ENCODE measurements around the gene TBL1X. TPM values are rescaled to one million over a fixed set of nuclear protein-coding genes. Genes with fewer than 3 reads are reported as not detected.

TBL1X gene
- total RNA-seq, 1 donor from 2014 or later: 32.5 TPM

DNA sequence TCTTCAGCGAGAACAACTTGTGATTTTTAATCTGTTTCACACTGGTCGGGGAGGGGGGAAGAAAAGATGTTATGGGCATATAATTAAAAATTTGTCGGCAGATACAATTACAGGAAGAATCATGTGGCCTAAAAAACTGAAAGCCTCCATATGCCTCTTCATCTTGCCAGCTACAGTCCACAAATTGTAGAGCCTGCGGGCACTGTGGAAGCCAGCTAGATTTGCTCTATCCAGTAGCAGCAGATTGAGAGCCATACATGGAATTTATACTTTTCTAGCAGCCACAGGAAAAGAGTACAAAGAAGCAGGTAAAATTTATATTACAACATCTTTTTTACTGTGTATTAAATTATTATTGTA is 147.3 kb downstream of the TBL1X start:
- TF ChIP-seq, protein P1, sequence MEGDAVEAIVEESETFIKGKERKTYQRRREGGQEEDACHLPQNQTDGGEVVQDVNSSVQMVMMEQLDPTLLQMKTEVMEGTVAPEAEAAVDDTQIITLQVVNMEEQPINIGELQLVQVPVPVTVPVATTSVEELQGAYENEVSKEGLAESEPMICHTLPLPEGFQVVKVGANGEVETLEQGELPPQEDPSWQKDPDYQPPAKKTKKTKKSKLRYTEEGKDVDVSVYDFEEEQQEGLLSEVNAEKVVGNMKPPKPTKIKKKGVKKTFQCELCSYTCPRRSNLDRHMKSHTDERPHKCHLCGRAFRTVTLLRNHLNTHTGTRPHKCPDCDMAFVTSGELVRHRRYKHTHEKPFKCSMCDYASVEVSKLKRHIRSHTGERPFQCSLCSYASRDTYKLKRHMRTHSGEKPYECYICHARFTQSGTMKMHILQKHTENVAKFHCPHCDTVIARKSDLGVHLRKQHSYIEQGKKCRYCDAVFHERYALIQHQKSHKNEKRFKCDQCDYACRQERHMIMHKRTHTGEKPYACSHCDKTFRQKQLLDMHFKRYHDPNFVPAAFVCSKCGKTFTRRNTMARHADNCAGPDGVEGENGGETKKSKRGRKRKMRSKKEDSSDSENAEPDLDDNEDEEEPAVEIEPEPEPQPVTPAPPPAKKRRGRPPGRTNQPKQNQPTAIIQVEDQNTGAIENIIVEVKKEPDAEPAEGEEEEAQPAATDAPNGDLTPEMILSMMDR (conservative IDR thresholded peaks at IDR 0.05): no peak
- no peak for DNase-seq (ENCODE audit: low read depth, low spot score)
- Mint-ChIP-seq H3K27me3 (ENCODE audit: low read depth) (no peaks in the 10 kb centered on the region), H3K27ac (ENCODE audit: unreplicated experiment) (no peak overlapping the region), H3K4me1 (peaks cover 8% of the 10 kb centered on the region), H3K4me3 (no peak overlapping the region), H3K36me3 (ENCODE audit: low read depth) (no peaks in the 10 kb centered on the region), H3K9me3 (no peaks in the 10 kb centered on the region)

- no peak overlapping the region for H3K4me3 Mint-ChIP-seq
- H3K9me3 Mint-ChIP-seq: no peaks in the 10 kb centered on the region
- H3K27me3 Mint-ChIP-seq (ENCODE audit: low read depth): no peaks in the 10 kb centered on the region
- no peak overlapping the region for H3K27ac Mint-ChIP-seq (ENCODE audit: unreplicated experiment)
- peaks cover 4% of the 10 kb centered on the region for H3K36me3 Mint-ChIP-seq (ENCODE audit: low read depth)
- peaks cover 13% of the 10 kb centered on the region for H3K4me1 Mint-ChIP-seq
- TF ChIP-seq, protein P1 (conservative IDR thresholded peaks at IDR 0.05): no peak
- DNase-seq (ENCODE audit: low read depth, low spot score): no peak
Measured at GRCh38 chrX:9614016-9614415, 149.2 kb downstream of the TBL1X start.

DNA sequence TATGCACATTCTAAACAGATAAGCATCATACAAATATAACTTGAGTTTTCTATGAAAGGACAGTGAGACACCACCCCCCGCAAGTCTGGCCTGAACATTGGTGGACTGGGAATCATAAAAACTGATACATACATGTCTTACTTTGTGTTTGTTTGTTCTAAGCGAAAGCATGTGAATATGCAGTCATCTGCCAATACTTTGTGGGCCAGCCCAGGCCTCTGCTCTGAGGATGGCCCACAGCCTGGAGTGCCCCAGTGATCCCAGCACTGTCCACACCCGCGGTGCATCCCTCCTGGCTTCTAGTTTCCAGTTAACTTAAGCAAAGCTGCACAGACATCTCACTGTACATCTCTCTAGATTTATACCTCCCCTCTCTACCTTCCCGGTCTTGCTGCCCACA is 154.3 kb downstream of the TBL1X start:
- no peak overlapping the region for H3K27ac Mint-ChIP-seq (ENCODE audit: unreplicated experiment)
- H3K27me3 Mint-ChIP-seq (ENCODE audit: low read depth): no peaks in the 10 kb centered on the region
- H3K4me3 Mint-ChIP-seq: no peak overlapping the region
- H3K4me1 Mint-ChIP-seq: peaks cover 6% of the 10 kb centered on the region
- H3K9me3 Mint-ChIP-seq: no peaks in the 10 kb centered on the region
- peaks cover 9% of the 10 kb centered on the region for H3K36me3 Mint-ChIP-seq (ENCODE audit: low read depth)
- DNase-seq (ENCODE audit: low read depth, low spot score): no peak
- TF ChIP-seq, protein P1 (conservative IDR thresholded peaks at IDR 0.05): no peak

- DNase-seq (ENCODE audit: low read depth, low spot score): no peak
- TF ChIP-seq, protein P1 (conservative IDR thresholded peaks at IDR 0.05): no peak
- no peak overlapping the region for H3K4me3 Mint-ChIP-seq
- no peaks in the 10 kb centered on the region for H3K9me3 Mint-ChIP-seq
- no peak overlapping the region for H3K27ac Mint-ChIP-seq (ENCODE audit: unreplicated experiment)
- no peaks in the 10 kb centered on the region for H3K27me3 Mint-ChIP-seq (ENCODE audit: low read depth)
- peaks cover 6% of the 10 kb centered on the region for H3K4me1 Mint-ChIP-seq
- H3K36me3 Mint-ChIP-seq (ENCODE audit: low read depth): peaks cover 9% of the 10 kb centered on the region
Measured at GRCh38 chrX:9619581-9619980, 154.7 kb downstream of the TBL1X start.

GRCh38 chrX:9622128-9622527 is 157.3 kb downstream of the TBL1X start:
- DNase-seq (ENCODE audit: low read depth, low spot score): no peak
- Mint-ChIP-seq H3K27ac (ENCODE audit: unreplicated experiment) (no peak overlapping the region), H3K36me3 (ENCODE audit: low read depth) (peaks cover 9% of the 10 kb centered on the region), H3K4me3 (no peak overlapping the region), H3K4me1 (peaks cover 5% of the 10 kb centered on the region), H3K9me3 (no peaks in the 10 kb centered on the region), H3K27me3 (ENCODE audit: low read depth) (no peaks in the 10 kb centered on the region)
- TF ChIP-seq, protein P1 (conservative IDR thresholded peaks at IDR 0.05): no peak

DNA sequence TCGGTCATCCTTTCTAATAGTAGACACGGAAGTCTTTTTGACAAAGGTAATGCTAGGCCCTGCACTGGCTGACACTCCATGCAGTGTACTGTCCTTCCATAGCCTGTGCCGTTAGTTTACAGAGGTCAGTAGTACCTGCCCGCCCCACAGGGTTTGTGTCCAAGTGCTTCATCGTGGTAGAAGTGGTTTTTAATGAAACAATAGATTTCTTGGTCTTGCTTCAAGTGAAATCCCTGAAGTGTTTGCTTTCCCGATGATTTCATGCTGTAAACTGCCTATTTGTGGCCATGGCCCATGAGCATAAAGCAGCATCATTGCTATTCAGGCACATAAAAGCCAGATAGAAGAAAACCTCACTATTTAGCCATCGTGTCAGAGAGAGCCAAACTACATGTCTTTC is 161.5 kb downstream of the TBL1X start:
- no peak for DNase-seq (ENCODE audit: low read depth, low spot score)
- no peaks in the 10 kb centered on the region for H3K27me3 Mint-ChIP-seq (ENCODE audit: low read depth)
- TF ChIP-seq, protein P1 (conservative IDR thresholded peaks at IDR 0.05): no peak
- H3K4me3 Mint-ChIP-seq: no peak overlapping the region
- H3K9me3 Mint-ChIP-seq: peaks cover 3% of the 10 kb centered on the region
- H3K4me1 Mint-ChIP-seq: no peaks in the 10 kb centered on the region
- no peak overlapping the region for H3K27ac Mint-ChIP-seq (ENCODE audit: unreplicated experiment)
- peaks cover 6% of the 10 kb centered on the region for H3K36me3 Mint-ChIP-seq (ENCODE audit: low read depth)

Data from neural crest cell (in vitro differentiated cells).